Body of pancreas (tissue), 4 donors: ENCODE data around the gene LAMA5. TPM values are rescaled to one million over a fixed set of nuclear protein-coding genes. Genes with fewer than 3 reads are reported as not detected.
A peak's percentile ranks its signal among the peaks of the same experiment; 100 is the strongest.

Experiments used
- ATAC-seq: fragments of 150-250 bp; one replicate; pipeline ENCODE4 v1.9.1; 2016
- DNase-seq, 4 donors: peaks; one replicate each; pipeline ENCODE4 v3.0.0-alpha.2; 2019
- H3K27ac ChIP-seq, 4 donors: fragments of 200-600 bp; sonication (generic); 1 replicate in 3 of 4; 2 replicates in 1 of 4; pipeline versions ENCODE4 v1.5.1 to v1.6.1; 2016 to 2019; ENCODE audit warnings: mild to moderate bottlenecking in 1 of 4, mixed read lengths in 1 of 4, moderate library complexity in 1 of 4
- H3K27me3 ChIP-seq, 2 donors: fragments of 200-600 bp; sonication (generic); one replicate each; pipeline ENCODE4 v1.6.0; 2016; ENCODE audit warnings: mild to moderate bottlenecking in 1 of 2
- H3K36me3 ChIP-seq, 2 donors: fragments of 200-600 bp; sonication (generic); replicated peaks in 1 of 2; 2 replicates each; pipeline ENCODE4 v1.5.1; 2016; ENCODE audit warnings: low read depth in 2 of 2; ENCODE audit not compliant: insufficient read depth in 1 of 2
- H3K4me1 ChIP-seq: fragments of 200-600 bp; sonication (generic); one replicate; pipeline ENCODE4 v1.6.0; 2016
- H3K4me3 ChIP-seq, 2 donors: fragments of 200-600 bp; sonication (generic); 1 replicate in 1 of 2; 2 replicates in 1 of 2; pipeline ENCODE4 v1.5.1; 2016 to 2019
- H3K9me3 ChIP-seq, 3 donors: fragments of 200-600 bp; sonication (generic); 1 replicate in 2 of 3; 2 replicates in 1 of 3; pipeline ENCODE4 v1.5.1; 2016
- CTCF ChIP-seq, 7 experiments: fragments of 450-650 bp in 4 of 7; fragments of 200-600 bp in 3 of 7; sonication (generic) in 3 of 7; IDR thresholded peaks; one replicate each; pipeline ENCODE4 v1.5.1; 2016 to 2019; ENCODE audit warnings: antibody characterized with exemption in 7 of 7
- POLR2A ChIP-seq, 3 donors: fragments of 450-650 bp; IDR thresholded peaks; one replicate each; pipeline ENCODE4 v1.6.1; 2016; ENCODE audit warnings: antibody characterized with exemption in 3 of 3, mild to moderate bottlenecking in 2 of 3
- WGBS, 2 donors: methylation state at CpG; one replicate each; pipeline ENCODE4 v1.1.5; 2017; 5-methylcytosine and 5-hydroxymethylcytosine counted together
- intact Hi-C: fragments of 100-400 bp; cut with DNase I; formaldehyde crosslinking; loops from one replicate; pipeline ENCODE4 v1.15.1; 2023
- total RNA-seq, 2 donors: library from RNA; depleted of rRNA; stranded (reverse); fragments of >200 nt; gene quantifications; one replicate each; pipeline ENCODE4 v1.1.0, GENCODE V29; 2016

The LAMA5 gene
- total RNA-seq, 2 donors from 2014 or later: 115 to 185 TPM

GRCh38 chr20:62388839-62389600 is 21.9 kb upstream of the LAMA5 start:
- peaks cover 0 to 8% of the 10 kb centered on the region in 2 donors for H3K36me3 ChIP-seq
- intact Hi-C loops: no loop called here
- H3K9me3 ChIP-seq: no peaks in the 10 kb centered on the region
- H3K4me3 ChIP-seq: no peak overlapping the region
- no peaks in the 10 kb centered on the region for H3K27me3 ChIP-seq
- no peak overlapping the region for H3K27ac ChIP-seq
- DNase-seq (no peak), ATAC-seq (no peak)
- peaks cover 27% of the 10 kb centered on the region for H3K4me1 ChIP-seq
- TF ChIP-seq POLR2A (IDR thresholded peaks at IDR 0.05) (no peak), CTCF (IDR thresholded peaks at IDR 0.05) (no peak)
- 74 to 85% methylated on average over 10 to 11 of the region's 11 CpGs for WGBS, 2 donors

- no peak for TF ChIP-seq POLR2A (IDR thresholded peaks at IDR 0.05)
- TF ChIP-seq CTCF (IDR thresholded peaks at IDR 0.05): no peak
- Histone ChIP-seq H3K27me3 (no peaks in the 10 kb centered on the region), H3K4me1 (peaks cover 27% of the 10 kb centered on the region), H3K36me3 (peaks cover 0 to 8% of the 10 kb centered on the region in 2 donors), H3K27ac (peak overlapping the region in 2 of 4 donors; percentile 90 to 97), H3K9me3 (no peaks in the 10 kb centered on the region), H3K4me3 (no peak overlapping the region)
- ATAC-seq (no peak), DNase-seq (no peak)
- WGBS, 2 donors: 51 to 52% methylated on average over 13 to 20 of the region's 20 CpGs
- intact Hi-C loops: no loop called here
These were observed 21.0 kb upstream of the LAMA5 start for GRCh38 chr20:62387933-62388635.

- H3K27ac ChIP-seq: peak overlapping the region; percentile 88 to 97 (median 90)
- TF ChIP-seq POLR2A (IDR thresholded peaks at IDR 0.05) (no peak), CTCF (IDR thresholded peaks at IDR 0.05) (no peak)
- H3K4me3 ChIP-seq: peak overlapping the region; percentile 84 to 89
- WGBS, 2 donors: 1% methylated on average over 31 to 47 of the region's 47 CpGs
- H3K9me3 ChIP-seq: no peaks in the 10 kb centered on the region
- intact Hi-C loops: no loop called here
- ATAC-seq (no peak), DNase-seq (no peak)
- no peaks in the 10 kb centered on the region for H3K27me3 ChIP-seq
- peaks cover 27% of the 10 kb centered on the region for H3K4me1 ChIP-seq
- peaks cover 0 to 8% of the 10 kb centered on the region in 2 donors for H3K36me3 ChIP-seq
These were observed 20.3 kb upstream of the LAMA5 start for GRCh38 chr20:62387219-62387913.

GRCh38 chr20:62386383-62387218 is 19.5 kb upstream of the LAMA5 start, which contains the start of gene RPS21:
Gene RPS21 (plus strand): TSS chr20:62387103. CDS start chr20:62387339, 236 bp downstream.
- H3K9me3 ChIP-seq: no peaks in the 10 kb centered on the region
- peaks cover 0 to 8% of the 10 kb centered on the region in 2 donors for H3K36me3 ChIP-seq
- peaks cover 27% of the 10 kb centered on the region for H3K4me1 ChIP-seq
- WGBS, 2 donors: 0% methylated on average over 81 of the region's 83 CpGs; no CpG with 5 or more reads in 1 of the 2 donors
- peak; percentile 94 for ATAC-seq
- peak; percentile 94 to 95 (median 94) for DNase-seq
- H3K27ac ChIP-seq: peak within 1 kb of the TSS; percentile 88 to 97 (median 90)
- TF ChIP-seq CTCF (IDR thresholded peaks at IDR 0.05) (peak in 1 of 7 experiments; percentile 15), POLR2A (IDR thresholded peaks at IDR 0.05) (peak; percentile 69 to 87 (median 77))
- intact Hi-C loops: no loop called here
- peak within 1 kb of the TSS; percentile 84 to 89 for H3K4me3 ChIP-seq
- no peaks in the 10 kb centered on the region for H3K27me3 ChIP-seq
